MM.1S (cell line): ENCODE results near the gene PXYLP1.

Source experiments
- DNase-seq: peaks from one replicate; pipeline ENCODE4 v3.0.0-alpha.2; 2015
- H2AFZ ChIP-seq: fragments of 300-600 bp; sonication (generic); 2 replicates; pipeline ENCODE4 v1.6.0; 2016; ENCODE audit warnings: antibody characterized with exemption, low read length
- H3F3A ChIP-seq: fragments of 300-600 bp; sonication (generic); 2 replicates; pipeline ENCODE4 v1.6.1; 2016; ENCODE audit warnings: mild to moderate bottlenecking, antibody characterized with exemption, low read length, moderate library complexity, mixed read lengths; ENCODE audit not compliant: insufficient read depth
- H3K27ac ChIP-seq: fragments of 300-600 bp; sonication (generic); 2 replicates; pipeline ENCODE4 v1.5.1; 2016; ENCODE audit warnings: mild to moderate bottlenecking, low read length
- H3K27me3 ChIP-seq: fragments of 300-600 bp; sonication (generic); replicated peaks from 2 replicates; pipeline ENCODE4 v1.6.0; 2016; ENCODE audit warnings: low read length; ENCODE audit not compliant: insufficient read depth
- H3K36me3 ChIP-seq: fragments of 300-600 bp; sonication (generic); replicated peaks from 2 replicates; pipeline ENCODE4 v1.6.1; 2016; ENCODE audit warnings: mild to moderate bottlenecking, low read length, mixed read lengths; ENCODE audit not compliant: insufficient read depth
- H3K4me1 ChIP-seq: fragments of 300-600 bp; sonication (generic); 2 replicates; pipeline ENCODE4 v1.6.1; 2016; ENCODE audit warnings: low read length, mixed read lengths
- H3K4me2 ChIP-seq: fragments of 300-600 bp; sonication (generic); 2 replicates; pipeline ENCODE4 v1.6.0; 2016; ENCODE audit warnings: low read depth, low read length
- H3K4me3 ChIP-seq: fragments of 300-600 bp; sonication (generic); 2 replicates; pipeline ENCODE4 v1.5.1; 2016; ENCODE audit warnings: low read length, mixed read lengths
- H3K79me2 ChIP-seq: fragments of 300-600 bp; sonication (generic); 2 replicates; pipeline ENCODE4 v1.6.1; 2016; ENCODE audit warnings: mixed run types, low read length, mixed read lengths
- H3K9ac ChIP-seq: fragments of 300-600 bp; sonication (generic); 2 replicates; pipeline ENCODE4 v1.6.1; 2016; ENCODE audit warnings: low read length, mixed read lengths
- H3K9me2 ChIP-seq: fragments of 300-600 bp; sonication (generic); replicated peaks from 2 replicates; pipeline ENCODE4 v1.6.1; 2016; ENCODE audit warnings: mild to moderate bottlenecking, low read length, mixed read lengths; ENCODE audit not compliant: insufficient read depth
- H3K9me3 ChIP-seq: fragments of 300-600 bp; sonication (generic); replicated peaks from 2 replicates; pipeline ENCODE4 v1.6.1; 2016; ENCODE audit warnings: mild to moderate bottlenecking, low read length, mixed read lengths; ENCODE audit not compliant: insufficient read depth
- H4K20me1 ChIP-seq: fragments of 300-600 bp; sonication (generic); 2 replicates; pipeline ENCODE4 v1.6.1; 2016; ENCODE audit warnings: mild to moderate bottlenecking, low read length, moderate library complexity, mixed read lengths; ENCODE audit not compliant: insufficient read depth
- EZH2 ChIP-seq: fragments of 300-600 bp; sonication (generic); optimal IDR thresholded peaks from 2 replicates; pipeline ENCODE3; 2017; ENCODE audit warnings: low read depth, mild to moderate bottlenecking, antibody characterized with exemption, low read length, mixed read lengths
- EZH2phosphoT487 ChIP-seq: fragments of 300-600 bp; sonication (generic); IDR thresholded peaks from 2 replicates; pipeline ENCODE4 v1.6.1; 2018; ENCODE audit warnings: antibody characterized with exemption, low read length
- TF ChIP-seq, protein P1 (sequence below): fragments of 300-600 bp; sonication (generic); IDR thresholded peaks from 2 replicates; pipeline ENCODE4 v1.5.1; 2016; ENCODE audit warnings: antibody characterized with exemption, low read length, mixed read lengths

The PXYLP1 gene

GRCh38 chr3:141308588-141309218 is 77.1 kb downstream of the PXYLP1 start:
- Histone ChIP-seq H4K20me1 (no peaks in the 10 kb centered on the region), H3K4me3 (no peak overlapping the region), H3K79me2 (peaks cover 21% of the 10 kb centered on the region), H3F3A (peaks cover 1% of the 10 kb centered on the region; the same call in 1 of the 2 replicates), H2AFZ (no peak overlapping the region), H3K9me3 (no peaks in the 10 kb centered on the region), H3K27ac (no peak overlapping the region), H3K4me2 (no peak overlapping the region), H3K36me3 (no peaks in the 10 kb centered on the region), H3K9ac (no peak overlapping the region), H3K4me1 (peaks cover 22% of the 10 kb centered on the region), H3K27me3 (no peaks in the 10 kb centered on the region), H3K9me2 (no peaks in the 10 kb centered on the region)
- TF ChIP-seq EZH2: no peak
- TF ChIP-seq, protein P1, sequence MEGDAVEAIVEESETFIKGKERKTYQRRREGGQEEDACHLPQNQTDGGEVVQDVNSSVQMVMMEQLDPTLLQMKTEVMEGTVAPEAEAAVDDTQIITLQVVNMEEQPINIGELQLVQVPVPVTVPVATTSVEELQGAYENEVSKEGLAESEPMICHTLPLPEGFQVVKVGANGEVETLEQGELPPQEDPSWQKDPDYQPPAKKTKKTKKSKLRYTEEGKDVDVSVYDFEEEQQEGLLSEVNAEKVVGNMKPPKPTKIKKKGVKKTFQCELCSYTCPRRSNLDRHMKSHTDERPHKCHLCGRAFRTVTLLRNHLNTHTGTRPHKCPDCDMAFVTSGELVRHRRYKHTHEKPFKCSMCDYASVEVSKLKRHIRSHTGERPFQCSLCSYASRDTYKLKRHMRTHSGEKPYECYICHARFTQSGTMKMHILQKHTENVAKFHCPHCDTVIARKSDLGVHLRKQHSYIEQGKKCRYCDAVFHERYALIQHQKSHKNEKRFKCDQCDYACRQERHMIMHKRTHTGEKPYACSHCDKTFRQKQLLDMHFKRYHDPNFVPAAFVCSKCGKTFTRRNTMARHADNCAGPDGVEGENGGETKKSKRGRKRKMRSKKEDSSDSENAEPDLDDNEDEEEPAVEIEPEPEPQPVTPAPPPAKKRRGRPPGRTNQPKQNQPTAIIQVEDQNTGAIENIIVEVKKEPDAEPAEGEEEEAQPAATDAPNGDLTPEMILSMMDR: peak; percentile 16; the same call in 1 of the 2 replicates
- DNase-seq: no peak

DNA sequence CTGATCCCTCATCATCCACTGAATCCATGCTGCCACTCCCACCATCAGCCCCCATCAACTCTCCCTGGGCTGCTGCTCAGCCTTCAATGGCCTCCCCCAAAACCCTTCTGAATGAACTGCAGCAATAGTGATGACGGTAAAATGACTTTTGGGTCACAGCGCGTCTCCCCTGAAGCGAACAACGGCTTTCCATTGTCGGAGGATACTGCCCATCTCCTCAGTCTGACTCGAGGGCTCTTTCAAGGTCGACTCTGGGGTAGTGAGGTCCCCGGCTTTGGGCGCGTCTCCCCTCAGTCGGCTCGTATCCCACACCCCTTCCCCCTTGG is 79.5 kb downstream of the PXYLP1 start:
- H3F3A ChIP-seq: no peaks in the 10 kb centered on the region
- no peaks in the 10 kb centered on the region for H4K20me1 ChIP-seq
- peaks cover 16% of the 10 kb centered on the region; the same call in 1 of the 2 replicates for H3K4me1 ChIP-seq
- H3K4me3 ChIP-seq: peak overlapping the region; percentile 87
- no peaks in the 10 kb centered on the region for H3K36me3 ChIP-seq
- TF ChIP-seq EZH2: no peak
- TF ChIP-seq EZH2phosphoT487: no peak
- peaks cover 18% of the 10 kb centered on the region for H3K79me2 ChIP-seq
- no peaks in the 10 kb centered on the region for H3K9me3 ChIP-seq
- H2AFZ ChIP-seq: peak overlapping the region; percentile 69
- peak overlapping the region; percentile 83 for H3K4me2 ChIP-seq
- peak overlapping the region; percentile 5; the same call in 1 of the 2 replicates for H3K27ac ChIP-seq
- H3K9ac ChIP-seq: peak overlapping the region; percentile 61
- H3K9me2 ChIP-seq: no peaks in the 10 kb centered on the region
- H3K27me3 ChIP-seq: no peaks in the 10 kb centered on the region
- DNase-seq: no peak

DNA sequence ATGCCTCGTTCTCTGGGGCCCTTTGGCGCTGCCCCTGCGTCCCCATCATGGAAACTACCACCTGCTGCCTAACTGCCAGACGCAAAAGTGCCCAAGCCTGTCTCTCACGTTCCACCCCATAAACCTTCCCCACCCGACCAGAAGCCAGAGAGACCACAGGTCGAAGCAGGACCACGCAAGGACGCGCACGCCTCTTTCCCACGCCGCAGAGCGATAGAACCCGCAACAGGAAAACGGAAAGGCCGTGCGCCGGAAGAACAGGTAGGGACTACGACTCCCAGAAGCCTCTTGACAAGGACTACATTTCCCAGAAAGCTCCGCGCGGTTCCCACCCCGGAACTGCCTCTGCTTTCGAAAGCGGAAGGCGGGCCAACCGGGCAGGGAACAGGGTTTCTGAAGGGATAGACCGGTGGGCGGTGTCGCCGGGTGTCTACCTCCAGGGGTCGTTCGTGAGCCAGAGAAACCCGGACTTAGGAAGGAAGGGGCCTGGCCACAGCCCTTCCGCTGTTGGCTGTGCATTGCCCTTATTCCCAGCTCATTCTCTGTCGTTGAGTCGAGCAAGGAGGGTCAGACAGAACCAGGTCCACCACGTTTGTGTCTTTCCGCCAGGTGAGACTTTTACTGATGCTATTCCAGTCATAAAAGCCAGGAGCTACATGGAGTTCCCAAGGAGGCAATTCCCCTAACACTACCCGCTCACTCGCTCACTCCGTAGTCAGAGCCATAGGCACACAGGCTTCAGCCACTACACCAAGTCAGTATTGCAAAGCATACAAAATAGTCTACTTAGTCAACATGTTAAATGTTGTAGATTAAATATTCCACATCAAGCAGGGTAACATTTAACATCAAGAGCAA is 80.1 kb downstream of the PXYLP1 start:
- peak overlapping the region; percentile 91 for H3K4me2 ChIP-seq
- peak overlapping the region; percentile 64 for H3K9ac ChIP-seq
- no peaks in the 10 kb centered on the region for H3K9me3 ChIP-seq
- H4K20me1 ChIP-seq: no peaks in the 10 kb centered on the region
- peak overlapping the region; percentile 87 for H3K4me3 ChIP-seq
- no peaks in the 10 kb centered on the region for H3K36me3 ChIP-seq
- TF ChIP-seq EZH2: no peak
- TF ChIP-seq, protein P1: peak; percentile 75
- TF ChIP-seq EZH2phosphoT487: no peak
- DNase-seq: peak; percentile 98
- no peaks in the 10 kb centered on the region for H3F3A ChIP-seq
- peak overlapping the region; percentile 34; the same call in 1 of the 2 replicates for H3K27ac ChIP-seq
- no peaks in the 10 kb centered on the region for H3K9me2 ChIP-seq
- peaks cover 18% of the 10 kb centered on the region for H3K79me2 ChIP-seq
- H2AFZ ChIP-seq: peak overlapping the region; percentile 89
- peaks cover 15% of the 10 kb centered on the region; the same call in 1 of the 2 replicates for H3K4me1 ChIP-seq
- H3K27me3 ChIP-seq: no peaks in the 10 kb centered on the region
